HEK293 (cell line): ENCODE measurements around the gene NUDT3.
A peak's percentile ranks its signal among the peaks of the same experiment; 100 is the strongest.

ENCODE experiments used
- ATF2 ChIP-seq: fragments of 450-650 bp; formaldehyde crosslinking; IDR thresholded peaks from 2 replicates; pipeline ENCODE4 v1.5.1; 2016; ENCODE audit warnings: missing biosample characterization, missing genetic modification characterization, low read depth
- KLF7 ChIP-seq: fragments of 450-650 bp; formaldehyde crosslinking; IDR thresholded peaks from 2 replicates; pipeline ENCODE4 v1.5.1; 2016; ENCODE audit warnings: missing biosample characterization, missing genetic modification characterization, borderline replicate concordance
- PRDM6 ChIP-seq: fragments of 450-650 bp; formaldehyde crosslinking; IDR thresholded peaks from 2 replicates; pipeline ENCODE4 v1.5.1; 2017; ENCODE audit warnings: missing biosample characterization, missing genetic modification characterization
- RBAK ChIP-seq: fragments of 450-650 bp; formaldehyde crosslinking; IDR thresholded peaks from 2 replicates; pipeline ENCODE4 v1.5.1; 2016; ENCODE audit warnings: missing biosample characterization, missing genetic modification characterization
- SCRT2 ChIP-seq: fragments of 450-650 bp; formaldehyde crosslinking; IDR thresholded peaks from 2 replicates; pipeline ENCODE4 v1.5.1; 2016; ENCODE audit warnings: missing biosample characterization, missing genetic modification characterization
- TRIM28 ChIP-seq: IDR thresholded peaks from 2 replicates; pipeline ENCODE4 v1.6.1; 2011; ENCODE audit warnings: low read length, control low read depth, borderline replicate concordance
- ZBTB48 ChIP-seq: fragments of 450-650 bp; formaldehyde crosslinking; IDR thresholded peaks from 2 replicates; pipeline ENCODE4 v1.5.1; 2016; ENCODE audit warnings: missing biosample characterization, missing genetic modification characterization
- ZFP41 ChIP-seq: fragments of 450-650 bp; formaldehyde crosslinking; IDR thresholded peaks from 2 replicates; pipeline ENCODE4 v1.5.1; 2016; ENCODE audit warnings: missing biosample characterization, missing genetic modification characterization, borderline replicate concordance
- ZNF112 ChIP-seq: fragments of 450-650 bp; formaldehyde crosslinking; IDR thresholded peaks from 2 replicates; pipeline ENCODE4 v1.5.0; 2017; ENCODE audit warnings: missing biosample characterization, missing genetic modification characterization
- ZNF16 ChIP-seq: fragments of 450-650 bp; formaldehyde crosslinking; IDR thresholded peaks from 2 replicates; pipeline ENCODE4 v1.5.1; 2016; ENCODE audit warnings: low read depth, missing biosample characterization, missing genetic modification characterization
- ZNF169 ChIP-seq: fragments of 450-650 bp; formaldehyde crosslinking; IDR thresholded peaks from 2 replicates; pipeline ENCODE4 v1.5.1; 2016; ENCODE audit warnings: missing biosample characterization, missing genetic modification characterization
- ZNF239 ChIP-seq: fragments of 450-650 bp; formaldehyde crosslinking; IDR thresholded peaks from 2 replicates; pipeline ENCODE4 v1.5.1; 2016; ENCODE audit warnings: missing biosample characterization, missing genetic modification characterization
- ZNF24 ChIP-seq: fragments of 450-650 bp; formaldehyde crosslinking; IDR thresholded peaks from 2 replicates; pipeline ENCODE4 v1.5.1; 2016; ENCODE audit warnings: missing biosample characterization, missing genetic modification characterization
- ZNF280D ChIP-seq: fragments of 450-650 bp; formaldehyde crosslinking; IDR thresholded peaks from 2 replicates; pipeline ENCODE4 v1.5.1; 2016; ENCODE audit warnings: missing biosample characterization, missing genetic modification characterization
- ZNF292 ChIP-seq: fragments of 450-650 bp; formaldehyde crosslinking; IDR thresholded peaks from 2 replicates; pipeline ENCODE4 v1.5.1; 2016; ENCODE audit warnings: low read depth, missing biosample characterization, missing genetic modification characterization, borderline replicate concordance
- ZNF311 ChIP-seq: fragments of 450-650 bp; formaldehyde crosslinking; IDR thresholded peaks from 2 replicates; pipeline ENCODE4 v1.5.1; 2017; ENCODE audit warnings: missing biosample characterization, missing genetic modification characterization, borderline replicate concordance
- ZNF404 ChIP-seq: fragments of 450-650 bp; formaldehyde crosslinking; IDR thresholded peaks from 2 replicates; pipeline ENCODE4 v1.5.1; 2017; ENCODE audit warnings: missing biosample characterization, missing genetic modification characterization
- ZNF514 ChIP-seq: fragments of 450-650 bp; formaldehyde crosslinking; IDR thresholded peaks from 2 replicates; pipeline ENCODE4 v1.5.1; 2016; ENCODE audit warnings: missing biosample characterization, missing genetic modification characterization
- ZNF623 ChIP-seq: fragments of 450-650 bp; formaldehyde crosslinking; IDR thresholded peaks from 2 replicates; pipeline ENCODE4 v1.5.1; 2016; ENCODE audit warnings: missing biosample characterization, missing genetic modification characterization
- ZNF701 ChIP-seq: fragments of 450-650 bp; formaldehyde crosslinking; IDR thresholded peaks from 2 replicates; pipeline ENCODE4 v1.5.1; 2016; ENCODE audit warnings: missing biosample characterization, missing genetic modification characterization
- ZNF776 ChIP-seq: fragments of 450-650 bp; formaldehyde crosslinking; IDR thresholded peaks from 2 replicates; pipeline ENCODE4 v1.5.0; 2017; ENCODE audit warnings: missing biosample characterization, missing genetic modification characterization, borderline replicate concordance
- ZXDB ChIP-seq: fragments of 450-650 bp; formaldehyde crosslinking; IDR thresholded peaks from 2 replicates; pipeline ENCODE4 v1.5.1; 2016; ENCODE audit warnings: missing biosample characterization, missing genetic modification characterization
- TF ChIP-seq, protein P1 (sequence below): fragments of 450-650 bp; formaldehyde crosslinking; IDR thresholded peaks from 2 replicates; pipeline ENCODE4 v1.5.1; 2016; ENCODE audit warnings: missing biosample characterization, missing genetic modification characterization
- TF ChIP-seq, protein P2 (sequence below): fragments of 450-650 bp; formaldehyde crosslinking; IDR thresholded peaks from 2 replicates; pipeline ENCODE4 v1.5.1; 2016; ENCODE audit warnings: missing biosample characterization, missing genetic modification characterization, low read depth
- TF ChIP-seq, protein P3 (sequence below): fragments of 450-650 bp; IDR thresholded peaks from 2 replicates; pipeline ENCODE4 v1.5.1; 2018; ENCODE audit warnings: missing biosample characterization, mild to moderate bottlenecking, missing genetic modification characterization
- TF ChIP-seq, protein P4 (sequence below): fragments of 450-650 bp; formaldehyde crosslinking; IDR thresholded peaks from 2 replicates; pipeline ENCODE4 v1.5.1; 2016; ENCODE audit warnings: missing biosample characterization, missing genetic modification characterization

NUDT3 gene

DNA sequence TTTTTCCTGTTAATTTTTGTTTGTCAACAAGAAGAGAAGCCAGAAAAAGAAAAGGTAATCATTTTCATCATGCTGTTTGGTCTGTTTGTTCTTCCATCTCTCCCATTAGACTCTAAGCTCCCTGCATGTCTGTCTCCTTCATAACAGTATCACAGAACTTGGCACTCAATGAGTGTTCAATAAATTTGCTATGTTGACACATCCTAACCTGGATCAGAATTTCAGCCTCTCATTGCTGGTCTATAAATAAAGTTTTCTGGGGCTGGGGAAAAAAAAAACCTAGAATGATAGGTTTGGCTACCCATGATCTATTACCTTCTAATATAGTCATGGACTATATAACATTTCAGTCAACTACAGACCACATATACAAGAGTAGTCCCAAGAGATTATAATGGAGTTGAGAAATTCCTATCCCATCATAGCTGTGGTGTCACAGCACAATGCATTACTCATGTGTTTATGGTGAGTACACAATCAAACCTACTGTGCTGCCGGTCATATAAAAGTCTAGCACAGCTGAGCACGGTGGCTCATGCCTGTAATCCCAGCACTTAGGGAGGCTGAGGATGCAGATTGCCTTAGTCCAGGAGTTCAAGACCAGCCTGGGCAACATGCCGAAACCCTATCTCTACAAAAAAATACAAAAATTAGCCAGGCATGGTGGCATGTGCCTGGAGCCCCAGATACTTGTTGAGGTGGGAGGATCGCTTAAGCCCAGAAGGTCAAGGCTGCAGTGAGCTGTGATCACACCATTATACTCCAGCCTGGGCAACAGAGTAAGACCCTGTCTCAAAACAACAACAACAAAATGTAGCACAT, 5.9 kb downstream of the NUDT3 start (continued):
- TF ChIP-seq ZNF776 (tag by site-specific recombination) (no peak), ATF2 (peak; percentile 83), ZNF239 (tag by site-specific recombination) (0 out of 2 replicates have a peak, but pooled peaks have one; percentile 23), ZBTB48 (tag by site-specific recombination) (no peak), KLF7 (0 out of 2 replicates have a peak, but pooled peaks have one; percentile 11), ZNF311 (tag by site-specific recombination) (no peak), ZNF16 (tag by site-specific recombination) (no peak), ZNF24 (tag by site-specific recombination) (peak; percentile 94), ZNF514 (tag by site-specific recombination) (no peak), ZXDB (tag by site-specific recombination) (peak; percentile 62), SCRT2 (peak; percentile 42; the same call in 1 of the 2 replicates), RBAK (no peak), PRDM6 (tag by site-specific recombination) (peak; percentile 98), ZNF280D (no peak), TRIM28 (peak; percentile 72), ZNF623 (tag by site-specific recombination) (0 out of 2 replicates have a peak, but pooled peaks have one; percentile 14), ZNF292 (tag by site-specific recombination) (no peak), ZNF169 (tag by site-specific recombination) (no peak), ZNF112 (tag by site-specific recombination) (no peak), ZNF404 (no peak), ZNF701 (no peak), ZFP41 (tag by site-specific recombination) (no peak)
- TF ChIP-seq, protein P1, sequence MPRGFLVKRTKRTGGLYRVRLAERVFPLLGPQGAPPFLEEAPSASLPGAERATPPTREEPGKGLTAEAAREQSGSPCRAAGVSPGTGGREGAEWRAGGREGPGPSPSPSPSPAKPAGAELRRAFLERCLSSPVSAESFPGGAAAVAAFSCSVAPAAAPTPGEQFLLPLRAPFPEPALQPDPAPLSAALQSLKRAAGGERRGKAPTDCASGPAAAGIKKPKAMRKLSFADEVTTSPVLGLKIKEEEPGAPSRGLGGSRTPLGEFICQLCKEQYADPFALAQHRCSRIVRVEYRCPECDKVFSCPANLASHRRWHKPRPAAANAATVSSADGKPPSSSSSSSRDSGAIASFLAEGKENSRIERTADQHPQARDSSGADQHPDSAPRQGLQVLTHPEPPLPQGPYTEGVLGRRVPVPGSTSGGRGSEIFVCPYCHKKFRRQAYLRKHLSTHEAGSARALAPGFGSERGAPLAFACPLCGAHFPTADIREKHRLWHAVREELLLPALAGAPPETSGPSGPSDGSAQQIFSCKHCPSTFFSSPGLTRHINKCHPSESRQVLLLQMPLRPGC: peak; percentile 97
- TF ChIP-seq, protein P2, sequence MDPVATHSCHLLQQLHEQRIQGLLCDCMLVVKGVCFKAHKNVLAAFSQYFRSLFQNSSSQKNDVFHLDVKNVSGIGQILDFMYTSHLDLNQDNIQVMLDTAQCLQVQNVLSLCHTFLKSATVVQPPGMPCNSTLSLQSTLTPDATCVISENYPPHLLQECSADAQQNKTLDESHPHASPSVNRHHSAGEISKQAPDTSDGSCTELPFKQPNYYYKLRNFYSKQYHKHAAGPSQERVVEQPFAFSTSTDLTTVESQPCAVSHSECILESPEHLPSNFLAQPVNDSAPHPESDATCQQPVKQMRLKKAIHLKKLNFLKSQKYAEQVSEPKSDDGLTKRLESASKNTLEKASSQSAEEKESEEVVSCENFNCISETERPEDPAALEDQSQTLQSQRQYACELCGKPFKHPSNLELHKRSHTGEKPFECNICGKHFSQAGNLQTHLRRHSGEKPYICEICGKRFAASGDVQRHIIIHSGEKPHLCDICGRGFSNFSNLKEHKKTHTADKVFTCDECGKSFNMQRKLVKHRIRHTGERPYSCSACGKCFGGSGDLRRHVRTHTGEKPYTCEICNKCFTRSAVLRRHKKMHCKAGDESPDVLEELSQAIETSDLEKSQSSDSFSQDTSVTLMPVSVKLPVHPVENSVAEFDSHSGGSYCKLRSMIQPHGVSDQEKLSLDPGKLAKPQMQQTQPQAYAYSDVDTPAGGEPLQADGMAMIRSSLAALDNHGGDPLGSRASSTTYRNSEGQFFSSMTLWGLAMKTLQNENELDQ (tag by site-specific recombination): no peak
- TF ChIP-seq, protein P3, sequence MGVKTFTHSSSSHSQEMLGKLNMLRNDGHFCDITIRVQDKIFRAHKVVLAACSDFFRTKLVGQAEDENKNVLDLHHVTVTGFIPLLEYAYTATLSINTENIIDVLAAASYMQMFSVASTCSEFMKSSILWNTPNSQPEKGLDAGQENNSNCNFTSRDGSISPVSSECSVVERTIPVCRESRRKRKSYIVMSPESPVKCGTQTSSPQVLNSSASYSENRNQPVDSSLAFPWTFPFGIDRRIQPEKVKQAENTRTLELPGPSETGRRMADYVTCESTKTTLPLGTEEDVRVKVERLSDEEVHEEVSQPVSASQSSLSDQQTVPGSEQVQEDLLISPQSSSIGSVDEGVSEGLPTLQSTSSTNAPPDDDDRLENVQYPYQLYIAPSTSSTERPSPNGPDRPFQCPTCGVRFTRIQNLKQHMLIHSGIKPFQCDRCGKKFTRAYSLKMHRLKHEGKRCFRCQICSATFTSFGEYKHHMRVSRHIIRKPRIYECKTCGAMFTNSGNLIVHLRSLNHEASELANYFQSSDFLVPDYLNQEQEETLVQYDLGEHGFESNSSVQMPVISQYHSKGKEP (tag by site-specific recombination): peak; percentile 91
- TF ChIP-seq, protein P4, sequence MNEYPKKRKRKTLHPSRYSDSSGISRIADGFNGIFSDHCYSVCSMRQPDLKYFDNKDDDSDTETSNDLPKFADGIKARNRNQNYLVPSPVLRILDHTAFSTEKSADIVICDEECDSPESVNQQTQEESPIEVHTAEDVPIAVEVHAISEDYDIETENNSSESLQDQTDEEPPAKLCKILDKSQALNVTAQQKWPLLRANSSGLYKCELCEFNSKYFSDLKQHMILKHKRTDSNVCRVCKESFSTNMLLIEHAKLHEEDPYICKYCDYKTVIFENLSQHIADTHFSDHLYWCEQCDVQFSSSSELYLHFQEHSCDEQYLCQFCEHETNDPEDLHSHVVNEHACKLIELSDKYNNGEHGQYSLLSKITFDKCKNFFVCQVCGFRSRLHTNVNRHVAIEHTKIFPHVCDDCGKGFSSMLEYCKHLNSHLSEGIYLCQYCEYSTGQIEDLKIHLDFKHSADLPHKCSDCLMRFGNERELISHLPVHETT (tag by site-specific recombination): peak; percentile 87; the same call in 1 of the 2 replicates
